CD4-positive, alpha-beta T cell treated with Interleukin-10 for 1 hour (primary cell): ENCODE data around the gene PALMD.

Experiments
- DNase-seq: peaks from one replicate; pipeline ENCODE4 v3.0.0-alpha.2; 2020

The PALMD gene, protein sequence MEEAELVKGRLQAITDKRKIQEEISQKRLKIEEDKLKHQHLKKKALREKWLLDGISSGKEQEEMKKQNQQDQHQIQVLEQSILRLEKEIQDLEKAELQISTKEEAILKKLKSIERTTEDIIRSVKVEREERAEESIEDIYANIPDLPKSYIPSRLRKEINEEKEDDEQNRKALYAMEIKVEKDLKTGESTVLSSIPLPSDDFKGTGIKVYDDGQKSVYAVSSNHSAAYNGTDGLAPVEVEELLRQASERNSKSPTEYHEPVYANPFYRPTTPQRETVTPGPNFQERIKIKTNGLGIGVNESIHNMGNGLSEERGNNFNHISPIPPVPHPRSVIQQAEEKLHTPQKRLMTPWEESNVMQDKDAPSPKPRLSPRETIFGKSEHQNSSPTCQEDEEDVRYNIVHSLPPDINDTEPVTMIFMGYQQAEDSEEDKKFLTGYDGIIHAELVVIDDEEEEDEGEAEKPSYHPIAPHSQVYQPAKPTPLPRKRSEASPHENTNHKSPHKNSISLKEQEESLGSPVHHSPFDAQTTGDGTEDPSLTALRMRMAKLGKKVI

DNA sequence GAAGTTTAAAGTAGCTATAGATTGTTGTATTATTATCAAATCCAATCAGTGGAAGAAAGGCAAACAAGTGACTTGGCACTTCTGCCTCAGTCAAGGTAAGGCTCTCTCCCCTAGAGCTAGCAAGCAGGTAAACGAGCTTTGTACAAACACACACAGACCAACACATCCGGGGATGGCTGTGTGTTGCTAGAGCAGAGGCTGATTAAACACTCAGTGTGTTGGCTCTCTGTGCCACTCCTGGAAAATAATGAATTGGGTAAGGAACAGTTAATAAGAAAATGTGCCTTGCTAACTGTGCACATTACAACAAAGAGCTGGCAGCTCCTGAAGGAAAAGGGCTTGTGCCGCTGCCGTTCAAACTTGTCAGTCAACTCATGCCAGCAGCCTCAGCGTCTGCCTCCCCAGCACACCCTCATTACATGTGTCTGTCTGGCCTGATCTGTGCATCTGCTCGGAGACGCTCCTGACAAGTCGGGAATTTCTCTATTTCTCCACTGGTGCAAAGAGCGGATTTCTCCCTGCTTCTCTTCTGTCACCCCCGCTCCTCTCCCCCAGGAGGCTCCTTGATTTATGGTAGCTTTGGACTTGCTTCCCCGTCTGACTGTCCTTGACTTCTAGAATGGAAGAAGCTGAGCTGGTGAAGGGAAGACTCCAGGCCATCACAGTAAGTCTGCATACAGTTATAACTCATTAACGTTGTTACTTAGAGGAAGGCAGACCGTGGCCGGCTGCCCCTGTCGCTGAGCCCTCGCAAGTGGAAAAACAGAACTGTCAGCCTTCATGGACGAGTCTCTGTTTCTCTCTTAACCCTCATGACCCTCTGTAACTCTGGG, at the start of gene PALMD:
Gene PALMD, plus strand, starts transcription at position 415 of the 833 bp plus-strand sequence. Its CDS starts 205 bp downstream, at position 620.
- DNase-seq: no peak

- no peak for DNase-seq
Measured at GRCh38 chr1:99598738-99599411, 47.0 kb upstream of the PALMD start.

DNA sequence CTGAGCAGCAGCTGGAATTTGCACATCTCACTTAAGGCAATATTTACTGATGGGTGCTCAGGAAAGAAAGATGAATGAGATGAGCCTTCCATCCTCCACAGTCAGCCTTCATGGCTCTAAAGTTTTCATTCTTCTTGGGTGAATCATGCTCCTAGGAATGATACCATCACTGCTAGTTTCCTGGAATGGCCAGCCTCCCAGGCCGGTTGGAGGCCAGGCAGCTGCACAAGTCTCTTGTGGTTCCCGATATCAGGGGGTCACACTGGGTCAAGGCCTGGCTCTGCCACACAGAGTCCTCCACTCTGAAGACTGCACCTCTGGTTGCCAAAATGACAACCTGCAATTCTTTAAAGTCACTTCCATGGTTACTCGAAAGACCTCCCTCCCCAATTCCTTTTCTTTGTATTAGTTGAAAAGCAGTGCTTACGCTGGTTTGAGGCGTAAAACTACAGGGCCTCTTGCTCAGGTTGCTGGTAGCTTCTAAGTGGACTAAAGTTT, 46.2 kb upstream of the PALMD start:
- DNase-seq: no peak

DNA sequence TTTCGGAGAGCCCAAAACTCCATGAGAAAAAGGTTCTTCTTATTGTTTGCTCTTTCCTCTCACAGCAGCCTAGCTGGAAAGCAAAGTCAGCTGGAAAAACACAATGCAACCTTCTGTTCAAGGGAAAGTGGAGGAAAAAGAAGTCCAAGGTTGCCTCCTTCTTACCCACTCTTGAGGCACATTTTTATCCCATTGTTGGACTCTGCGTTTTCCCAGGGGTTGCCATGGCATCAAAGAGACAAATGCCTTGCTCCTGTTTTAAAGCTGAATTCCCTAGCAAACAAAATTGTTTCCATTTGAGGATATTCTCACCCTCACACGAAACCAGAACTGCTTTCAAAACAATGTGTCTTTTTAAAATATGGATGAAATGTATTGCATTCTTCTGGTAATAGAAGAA, 45.1 kb upstream of the PALMD start:
- no peak for DNase-seq

DNA sequence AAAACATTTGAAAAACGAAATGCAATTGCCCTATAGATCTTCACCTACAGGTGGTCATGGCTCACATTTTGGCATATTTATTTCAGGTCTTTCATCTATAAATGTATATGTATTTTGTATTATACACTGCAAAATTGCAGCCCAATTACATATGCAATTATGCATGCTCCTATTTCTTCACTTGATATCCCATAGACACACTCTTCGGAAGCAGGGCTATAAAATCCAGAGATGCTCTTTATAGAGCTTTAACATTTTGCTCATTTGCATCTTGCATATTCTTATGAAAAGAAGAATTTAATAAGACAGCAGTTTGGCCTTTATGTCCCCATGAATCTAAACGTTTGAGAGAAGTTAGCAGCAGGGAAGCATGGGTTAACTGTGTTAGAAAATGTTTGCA, 44.7 kb upstream of the PALMD start:
- DNase-seq: no peak

GRCh38 chr1:99601709-99602403, 44.1 kb upstream of the PALMD start:
- DNase-seq: no peak

- no peak for DNase-seq
Measured at GRCh38 chr1:99602404-99602969, 43.4 kb upstream of the PALMD start.

DNA sequence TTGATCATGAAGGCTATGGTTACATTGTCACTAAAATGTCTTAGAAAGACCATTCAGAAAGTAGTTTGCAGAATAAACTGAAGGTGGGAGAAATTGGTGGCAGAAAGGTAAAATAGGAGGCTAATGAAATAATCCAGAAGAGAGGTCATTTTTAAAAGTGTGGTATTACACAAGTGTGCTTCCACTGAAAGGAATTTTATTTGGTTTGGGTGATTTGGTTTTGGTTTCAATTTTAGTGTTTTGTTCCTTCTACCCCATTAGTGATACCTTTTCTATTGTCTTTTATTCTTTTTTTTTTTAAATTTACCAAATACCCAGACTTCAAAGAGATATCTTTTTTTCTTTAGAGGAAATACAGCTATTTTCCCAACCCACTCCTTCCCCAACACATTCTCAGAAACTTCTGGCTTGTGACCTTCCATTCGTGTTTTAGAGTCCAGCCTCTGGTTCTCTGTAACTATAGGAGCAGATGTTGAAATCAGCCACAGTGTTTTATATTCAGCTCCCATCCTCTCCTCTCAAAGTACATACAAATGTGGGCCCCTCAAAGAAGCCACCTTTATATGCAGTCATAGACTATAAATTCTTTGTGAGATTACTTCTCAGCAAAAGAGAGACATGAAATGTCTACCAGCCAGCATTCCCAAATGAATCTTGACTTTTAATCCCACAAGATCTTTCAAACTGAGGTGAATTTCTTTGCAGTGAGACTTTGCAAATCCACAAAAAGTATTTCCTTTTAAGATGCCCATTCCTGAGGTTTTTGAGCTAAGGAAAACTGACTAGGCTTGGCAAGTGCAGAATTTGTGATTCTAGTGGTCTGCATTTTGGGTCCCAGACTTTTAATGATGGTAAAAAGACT, 42.0 kb upstream of the PALMD start:
- DNase-seq: no peak

DNA sequence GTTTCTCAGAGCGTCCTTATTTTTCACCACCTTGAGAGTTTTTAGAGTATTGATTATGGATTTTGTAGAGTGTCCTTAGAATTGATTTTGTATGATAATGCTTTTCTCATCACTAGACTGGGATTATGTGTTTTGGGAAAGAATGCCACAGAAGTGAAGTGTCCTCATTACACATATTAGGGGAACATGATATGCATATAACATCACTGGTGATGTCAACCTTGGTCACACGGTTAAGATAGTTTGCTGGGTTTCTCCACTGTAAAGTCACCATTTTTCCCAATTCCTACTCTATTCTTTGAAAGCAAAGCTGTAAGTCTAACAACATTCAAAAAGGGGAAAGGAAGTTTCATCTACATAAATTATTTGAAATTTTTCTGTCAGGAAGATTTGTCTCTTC, 39.6 kb upstream of the PALMD start:
- DNase-seq: no peak

- DNase-seq: no peak
Measured at GRCh38 chr1:99607590-99607989, 38.3 kb upstream of the PALMD start.

DNA sequence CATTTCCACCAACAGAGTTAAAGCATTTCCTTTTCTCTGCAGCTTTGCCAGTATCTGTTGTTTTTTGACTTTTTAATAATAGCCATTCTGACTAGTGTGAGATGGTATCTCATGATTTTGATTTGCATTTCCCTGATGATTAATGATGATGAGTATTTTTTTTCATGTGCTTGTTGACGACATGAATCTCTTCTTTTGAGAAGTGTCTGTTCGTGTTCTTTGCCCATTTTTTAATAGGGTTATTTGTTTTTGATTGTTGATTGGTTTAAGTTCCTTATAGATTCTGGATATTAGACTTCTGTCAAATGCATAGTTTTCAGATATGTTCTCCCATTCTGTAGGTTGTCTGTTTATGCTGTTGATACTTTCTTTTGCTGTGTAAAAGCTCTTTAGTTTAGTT, 37.9 kb upstream of the PALMD start:
- no peak for DNase-seq

GRCh38 chr1:99613716-99614115, 32.2 kb upstream of the PALMD start:
- DNase-seq: no peak

DNA sequence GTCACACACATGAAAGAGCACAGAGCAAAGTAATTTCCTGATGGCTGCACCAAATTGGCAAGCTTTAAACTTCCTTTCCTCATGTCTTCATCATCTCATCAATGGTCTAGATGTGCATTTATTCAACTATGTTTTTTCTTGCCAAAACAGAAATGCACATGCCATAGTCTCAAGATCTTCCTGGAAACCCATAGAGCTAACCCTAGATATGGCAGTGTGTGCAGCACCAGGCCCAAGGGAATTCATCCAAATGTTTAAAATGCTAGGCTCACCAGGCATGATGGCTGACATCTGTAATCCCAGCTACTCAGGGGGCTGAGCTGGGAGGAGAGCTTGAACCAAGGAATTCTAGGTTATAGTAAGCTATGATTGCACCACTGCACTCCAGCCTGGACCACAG, 31.2 kb upstream of the PALMD start:
- DNase-seq: no peak

- DNase-seq: no peak
Measured at GRCh38 chr1:99619583-99619982, 26.3 kb upstream of the PALMD start.

DNA sequence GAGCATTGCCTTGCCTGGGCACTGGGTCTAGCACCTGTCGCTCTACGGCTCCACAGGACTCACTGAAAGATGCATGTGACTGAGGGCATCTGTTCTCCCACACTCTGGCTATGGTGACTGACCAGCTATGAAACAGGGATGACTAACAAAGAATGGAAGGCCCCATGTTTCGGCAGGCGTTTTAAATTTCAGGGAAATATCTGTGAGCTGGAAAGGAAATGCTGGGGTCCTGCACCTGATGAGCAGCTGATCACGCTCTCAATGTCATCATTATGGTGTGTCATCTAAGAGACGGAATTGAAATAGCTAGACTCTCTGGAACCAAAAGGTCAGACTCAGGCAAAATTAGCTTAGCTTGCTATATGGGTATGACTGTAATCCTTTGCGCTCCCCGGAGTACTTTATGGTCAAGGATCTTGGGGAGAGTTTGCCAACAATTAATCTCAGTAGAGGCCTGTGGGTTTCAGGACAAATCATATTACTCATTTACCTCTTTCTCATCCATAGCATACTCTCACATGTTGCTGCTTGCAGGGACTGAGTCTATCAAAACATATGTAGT, 24.5 kb upstream of the PALMD start:
- DNase-seq: no peak

DNA sequence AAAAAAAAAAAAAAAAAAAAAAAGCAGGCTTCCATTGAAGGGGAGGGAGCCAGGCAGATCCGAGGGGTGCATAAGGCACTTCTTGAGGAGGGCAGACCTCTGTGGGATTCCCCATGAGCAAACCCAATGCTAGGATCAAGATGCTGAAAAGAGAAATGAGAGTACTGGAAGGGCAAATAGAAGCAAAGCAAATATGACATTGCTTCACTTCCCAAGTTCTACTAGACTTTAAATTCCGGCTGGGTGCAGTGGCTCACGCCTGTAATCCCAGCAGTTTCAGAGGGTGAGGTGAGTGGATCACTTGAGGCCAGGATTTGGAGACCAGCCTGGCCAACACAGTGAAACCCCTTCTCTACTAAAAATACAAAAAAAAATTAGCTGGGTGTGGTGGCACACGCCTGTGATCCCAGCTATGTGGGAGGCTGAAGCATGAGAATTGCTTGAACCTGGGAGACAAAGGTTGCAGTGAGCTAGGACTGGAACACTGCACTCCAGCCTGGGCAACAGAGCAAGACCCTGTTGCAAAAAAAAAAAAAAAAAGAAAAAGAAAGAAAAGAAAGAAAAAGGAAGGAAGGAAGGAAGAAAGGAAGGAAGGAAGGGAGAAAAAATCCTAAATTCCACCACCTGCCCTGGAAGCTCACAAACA, 23.1 kb upstream of the PALMD start:
- no peak for DNase-seq

DNA sequence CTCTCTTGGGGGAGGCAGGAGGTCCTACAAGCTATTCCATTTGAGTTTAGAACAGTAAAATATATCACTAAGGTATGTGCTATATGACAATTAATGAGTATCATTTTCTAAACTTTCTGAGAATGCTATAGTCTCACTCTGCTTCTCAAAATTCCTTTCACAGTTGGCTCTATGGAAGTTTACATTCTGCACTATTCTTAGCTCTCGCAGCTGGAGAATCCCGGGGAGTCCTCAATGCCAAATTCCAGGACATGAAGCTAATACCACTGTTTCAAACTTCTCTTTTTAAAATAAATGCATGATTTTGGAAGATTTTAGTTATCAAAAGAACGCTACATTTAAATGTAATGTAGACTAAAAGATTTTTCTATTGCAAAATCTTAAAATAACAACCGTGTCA, 22.4 kb upstream of the PALMD start:
- DNase-seq: no peak

DNA sequence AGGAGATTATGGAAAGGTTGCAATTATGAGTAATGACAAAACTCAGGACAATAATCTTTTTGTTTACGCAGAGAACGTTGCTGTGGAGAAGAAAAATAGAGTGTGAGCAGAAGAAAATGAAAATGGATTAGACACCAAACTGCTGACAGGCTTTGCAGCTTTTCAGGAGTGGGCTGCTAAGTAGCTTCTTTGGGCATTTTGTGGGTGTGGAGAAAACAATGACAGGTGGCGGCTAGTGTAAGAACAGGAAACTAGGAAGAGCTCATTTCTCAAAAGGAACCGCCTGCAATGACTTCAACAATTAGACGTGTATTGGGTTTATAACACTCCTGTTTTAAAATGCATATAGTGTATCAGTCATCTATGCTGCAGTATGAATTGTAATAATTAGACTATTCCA, 18.3 kb upstream of the PALMD start:
- DNase-seq: no peak

GRCh38 chr1:99629164-99629563, 16.7 kb upstream of the PALMD start:
- no peak for DNase-seq

DNA sequence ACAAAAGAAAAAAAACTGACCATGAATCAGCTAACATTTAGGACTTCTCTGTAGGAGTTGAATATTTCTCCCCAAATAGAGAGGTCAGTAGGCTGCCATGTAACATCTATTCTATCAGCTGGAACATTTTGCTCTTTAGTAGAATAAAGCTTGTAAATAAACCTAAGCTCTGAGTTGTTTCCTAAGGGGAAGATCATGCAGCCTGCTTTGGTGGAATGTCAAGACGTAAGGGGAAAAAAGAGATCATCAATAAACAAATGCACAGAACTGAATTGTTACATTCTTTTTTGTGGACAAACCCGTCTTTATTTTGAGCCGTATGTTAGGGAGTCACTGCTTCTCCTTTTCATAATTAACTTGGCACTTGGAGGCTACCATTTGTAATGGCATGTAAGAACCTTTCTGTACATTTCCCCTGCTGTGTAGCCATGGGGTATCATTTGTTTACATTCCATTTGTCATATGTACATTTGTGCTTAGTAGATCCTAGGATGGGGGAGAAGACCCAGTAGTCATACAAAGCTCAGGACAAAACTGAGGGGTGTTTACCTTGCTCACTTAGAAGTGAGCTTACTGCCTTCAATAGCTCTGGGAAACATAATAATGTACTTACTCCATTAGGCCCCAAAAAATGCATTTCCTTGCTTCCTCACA, 10.8 kb upstream of the PALMD start:
- no peak for DNase-seq
